Upper lobe of left lung (tissue), 4 donors: ENCODE measurements around the gene MGME1.
"Not testable (repeated sequence)": the region's sequence is repeated elsewhere in the genome, so short reads cannot be mapped to it uniquely, and the experiment has no call there.

Source experiments
- POLR2A ChIP-seq, 4 donors: fragments of 450-650 bp; IDR thresholded peaks; one replicate each; pipeline ENCODE4 v1.5.1; 2016 to 2017; ENCODE audit warnings: antibody characterized with exemption in 4 of 4, mild to moderate bottlenecking in 2 of 4
- POLR2AphosphoS5 ChIP-seq, 2 donors: sonication (generic); formaldehyde crosslinking; IDR thresholded peaks; one replicate each; pipeline ENCODE4 v1.5.1; 2017; ENCODE audit warnings: antibody characterized with exemption in 2 of 2
- TF ChIP-seq, protein P1 (sequence below), 6 experiments: fragments of 450-650 bp in 4 of 6; fragments of 200-600 bp in 2 of 6; sonication (generic) in 2 of 6; IDR thresholded peaks; one replicate each; pipeline ENCODE4 v1.5.1; 2016 to 2019; ENCODE audit warnings: antibody characterized with exemption in 6 of 6

DNA sequence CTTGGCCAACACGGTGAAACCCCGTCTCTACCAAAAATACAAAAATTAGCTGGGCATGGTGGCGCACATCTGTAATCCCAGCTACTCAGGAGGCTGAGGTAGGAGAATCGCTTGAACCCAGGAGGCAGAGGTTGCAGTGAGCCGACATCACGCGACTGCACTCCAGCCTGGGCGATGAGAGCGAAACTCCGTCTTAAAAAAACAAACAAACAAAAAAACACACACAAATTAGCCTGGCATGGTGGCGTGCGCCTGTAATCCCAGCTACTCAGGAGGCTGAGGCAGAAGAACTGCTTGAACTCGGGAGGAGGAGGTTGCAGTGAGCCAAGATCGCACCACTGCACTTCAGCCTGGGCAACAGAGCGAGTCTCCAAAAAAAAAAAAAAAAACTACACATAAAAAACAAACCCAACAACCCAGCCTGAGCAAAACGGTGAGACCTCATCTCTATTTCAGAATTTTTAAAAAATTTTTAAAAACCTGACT lies 8.4 kb upstream of the MGME1 start:
- not testable (repeated sequence) for TF ChIP-seq POLR2A, POLR2AphosphoS5 (IDR thresholded peaks at IDR 0.05)
- TF ChIP-seq, protein P1, sequence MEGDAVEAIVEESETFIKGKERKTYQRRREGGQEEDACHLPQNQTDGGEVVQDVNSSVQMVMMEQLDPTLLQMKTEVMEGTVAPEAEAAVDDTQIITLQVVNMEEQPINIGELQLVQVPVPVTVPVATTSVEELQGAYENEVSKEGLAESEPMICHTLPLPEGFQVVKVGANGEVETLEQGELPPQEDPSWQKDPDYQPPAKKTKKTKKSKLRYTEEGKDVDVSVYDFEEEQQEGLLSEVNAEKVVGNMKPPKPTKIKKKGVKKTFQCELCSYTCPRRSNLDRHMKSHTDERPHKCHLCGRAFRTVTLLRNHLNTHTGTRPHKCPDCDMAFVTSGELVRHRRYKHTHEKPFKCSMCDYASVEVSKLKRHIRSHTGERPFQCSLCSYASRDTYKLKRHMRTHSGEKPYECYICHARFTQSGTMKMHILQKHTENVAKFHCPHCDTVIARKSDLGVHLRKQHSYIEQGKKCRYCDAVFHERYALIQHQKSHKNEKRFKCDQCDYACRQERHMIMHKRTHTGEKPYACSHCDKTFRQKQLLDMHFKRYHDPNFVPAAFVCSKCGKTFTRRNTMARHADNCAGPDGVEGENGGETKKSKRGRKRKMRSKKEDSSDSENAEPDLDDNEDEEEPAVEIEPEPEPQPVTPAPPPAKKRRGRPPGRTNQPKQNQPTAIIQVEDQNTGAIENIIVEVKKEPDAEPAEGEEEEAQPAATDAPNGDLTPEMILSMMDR (IDR thresholded peaks at IDR 0.05): not testable (repeated sequence)
